ENCODE results near the gene HMGN1.

The HMGN1 gene

DNA sequence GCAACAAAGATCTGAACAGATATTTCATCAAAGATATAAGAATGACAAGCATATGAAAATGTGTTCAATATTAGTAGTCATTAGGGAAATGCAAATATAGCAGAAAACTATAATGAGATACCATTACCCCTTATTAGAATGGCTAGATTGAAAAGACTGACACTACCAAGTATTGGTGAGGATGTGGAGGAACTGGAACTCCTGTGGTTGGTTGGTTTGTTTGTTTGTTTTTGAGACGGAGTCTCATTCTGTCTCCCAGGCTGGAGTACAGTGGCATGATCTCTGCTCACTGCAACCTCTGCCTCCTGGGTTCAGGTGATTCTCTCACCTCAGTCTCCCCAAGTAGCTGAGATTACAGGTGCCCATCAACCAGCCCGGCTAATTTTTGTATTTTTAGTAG, 18.9 kb upstream of the HMGN1 start:
- DNase-seq (ENCODE audit: low read depth) = no peak

DNA sequence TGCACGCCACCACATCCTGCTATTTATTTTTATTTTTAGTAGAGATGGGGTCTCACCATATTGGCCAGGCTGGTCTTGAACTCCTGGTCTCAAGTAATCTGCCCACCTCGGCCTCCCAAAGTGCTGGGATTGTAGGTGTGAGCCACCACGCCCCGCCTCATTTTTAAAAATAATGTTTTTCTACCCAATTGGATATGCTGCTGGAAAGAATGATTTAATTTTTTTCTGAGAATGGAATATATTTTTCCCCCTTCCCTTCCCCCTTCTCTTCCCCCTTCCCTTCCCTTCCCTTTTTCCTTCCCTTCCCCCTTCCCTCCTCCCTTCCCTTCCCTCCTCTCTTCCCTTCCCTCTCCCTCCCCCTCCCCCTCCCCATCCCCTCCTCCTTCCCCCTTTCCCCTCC, 17.7 kb upstream of the HMGN1 start:
- no peak for DNase-seq (ENCODE audit: low read depth)

DNA sequence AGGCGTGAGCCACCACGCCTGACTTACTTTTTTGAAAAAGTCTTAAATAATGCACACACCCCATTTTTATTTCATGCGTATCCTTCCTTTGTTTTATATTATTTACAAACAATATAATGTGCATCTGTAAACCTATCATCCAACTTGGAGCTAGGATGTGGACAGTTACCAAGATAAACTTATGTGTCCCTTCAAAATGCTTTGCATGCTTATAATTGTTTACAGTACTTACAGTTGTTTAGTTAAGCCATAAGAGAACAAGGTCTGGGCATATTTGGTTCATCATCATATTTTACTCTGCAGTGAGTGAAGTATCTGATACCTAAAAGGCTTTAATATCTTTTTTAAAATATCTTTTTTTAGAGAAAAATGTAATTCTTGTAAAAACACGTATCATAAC, 16.1 kb upstream of the HMGN1 start:
- no peak for DNase-seq (ENCODE audit: low read depth)

DNA sequence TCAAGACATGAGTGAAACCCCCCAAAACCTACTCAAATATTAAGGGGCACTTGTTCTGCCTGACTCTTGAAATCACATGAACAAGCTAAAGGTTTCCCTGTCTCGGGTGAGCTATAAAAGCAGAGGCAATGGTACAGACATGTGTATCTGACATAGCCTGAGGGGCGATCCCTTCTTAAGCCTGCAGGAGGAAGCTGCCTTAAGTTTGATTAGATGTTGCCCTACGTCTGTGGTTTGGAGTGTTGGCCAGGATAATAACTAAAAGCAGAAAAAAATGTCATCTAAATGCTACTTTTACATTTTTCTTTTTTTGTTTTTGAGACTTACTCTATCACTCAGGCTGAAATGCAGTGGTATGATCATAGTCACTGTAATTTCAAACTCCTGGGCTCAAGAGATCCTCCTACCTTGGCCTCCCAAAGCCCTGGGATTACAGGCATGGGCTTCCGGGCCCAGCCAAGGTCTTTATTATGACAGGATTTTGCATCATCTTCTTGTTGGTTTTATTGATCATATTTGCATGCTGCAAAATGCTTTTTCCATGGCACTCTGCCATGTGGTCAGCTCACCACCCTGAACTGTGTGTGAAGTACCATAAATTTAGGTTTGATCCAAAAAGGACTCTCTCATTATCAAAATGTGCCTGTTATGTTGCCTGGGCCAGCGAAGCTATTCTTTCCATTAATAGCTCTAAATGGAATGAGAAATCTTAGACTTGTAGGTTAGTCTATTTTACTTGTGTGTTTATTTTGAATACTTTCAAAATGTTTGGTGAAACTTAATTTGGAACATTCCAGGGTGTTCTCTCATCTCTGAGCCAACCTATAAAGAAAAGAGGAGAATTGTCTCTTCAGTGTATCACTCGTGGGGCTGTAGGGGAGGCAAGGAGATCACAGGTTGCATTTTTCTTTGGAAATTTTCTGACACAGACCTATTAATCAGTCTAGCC, 15.0 kb upstream of the HMGN1 start:
- DNase-seq (ENCODE audit: low read depth) = no peak

DNA sequence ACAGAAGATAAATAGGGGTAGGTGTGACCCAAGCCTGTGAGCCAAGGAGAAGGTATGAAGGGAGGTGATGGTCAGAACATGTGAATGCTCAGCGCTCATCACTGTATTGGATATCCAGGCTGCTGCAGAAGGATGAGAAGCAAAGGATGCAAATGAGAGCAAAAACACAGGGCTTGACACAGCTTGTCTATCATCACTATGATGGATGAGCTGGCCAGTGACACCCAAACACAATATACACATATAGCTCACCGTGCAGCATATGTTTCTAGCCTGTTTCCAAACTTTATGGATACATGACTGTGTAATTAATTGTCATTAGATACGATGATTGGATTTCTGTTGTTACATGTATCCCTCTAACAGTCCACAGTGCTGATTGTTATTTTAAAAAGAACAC, 13.8 kb upstream of the HMGN1 start:
- DNase-seq (ENCODE audit: low read depth) = no peak

DNA sequence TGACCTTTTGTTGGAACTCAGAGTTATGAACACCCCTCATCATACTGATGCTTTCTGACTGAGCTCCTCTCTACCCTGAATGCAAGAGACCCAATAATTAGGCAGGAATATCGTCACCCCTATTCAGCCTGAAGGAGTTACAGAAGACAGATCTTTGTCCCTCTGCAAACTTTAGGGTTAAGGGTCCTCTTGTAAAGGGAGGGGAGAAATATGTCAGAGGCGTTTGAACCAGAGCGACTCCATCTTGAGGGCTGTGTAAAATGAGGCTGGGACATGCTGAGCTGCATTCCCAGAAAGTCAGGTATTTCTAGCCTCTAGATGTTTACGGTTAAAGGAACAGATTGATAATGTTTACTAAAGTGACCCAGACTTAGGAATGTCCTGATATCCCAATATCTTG, 10.5 kb upstream of the HMGN1 start:
- no peak for DNase-seq (ENCODE audit: low read depth)

DNA sequence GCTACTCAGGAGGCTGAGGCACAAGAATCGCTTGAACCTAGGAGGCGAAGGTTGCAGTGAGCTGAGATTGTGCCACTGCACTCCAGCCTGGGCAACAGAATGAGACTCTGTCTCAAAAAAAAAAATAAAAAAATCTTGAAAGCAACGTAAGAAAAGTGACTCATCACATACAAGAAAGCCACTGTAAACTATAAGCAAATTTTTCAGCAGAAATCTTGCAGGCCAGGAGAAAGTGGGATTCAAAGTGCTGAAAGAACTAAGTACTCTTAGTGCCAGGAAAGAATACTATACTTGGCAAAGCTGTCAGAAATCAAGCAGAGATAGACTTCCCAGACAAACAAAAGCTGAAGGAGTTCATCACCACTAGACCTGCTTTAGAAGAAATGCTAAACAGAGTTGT, 4.4 kb upstream of the HMGN1 start:
- no peak for DNase-seq (ENCODE audit: low read depth)

DNA sequence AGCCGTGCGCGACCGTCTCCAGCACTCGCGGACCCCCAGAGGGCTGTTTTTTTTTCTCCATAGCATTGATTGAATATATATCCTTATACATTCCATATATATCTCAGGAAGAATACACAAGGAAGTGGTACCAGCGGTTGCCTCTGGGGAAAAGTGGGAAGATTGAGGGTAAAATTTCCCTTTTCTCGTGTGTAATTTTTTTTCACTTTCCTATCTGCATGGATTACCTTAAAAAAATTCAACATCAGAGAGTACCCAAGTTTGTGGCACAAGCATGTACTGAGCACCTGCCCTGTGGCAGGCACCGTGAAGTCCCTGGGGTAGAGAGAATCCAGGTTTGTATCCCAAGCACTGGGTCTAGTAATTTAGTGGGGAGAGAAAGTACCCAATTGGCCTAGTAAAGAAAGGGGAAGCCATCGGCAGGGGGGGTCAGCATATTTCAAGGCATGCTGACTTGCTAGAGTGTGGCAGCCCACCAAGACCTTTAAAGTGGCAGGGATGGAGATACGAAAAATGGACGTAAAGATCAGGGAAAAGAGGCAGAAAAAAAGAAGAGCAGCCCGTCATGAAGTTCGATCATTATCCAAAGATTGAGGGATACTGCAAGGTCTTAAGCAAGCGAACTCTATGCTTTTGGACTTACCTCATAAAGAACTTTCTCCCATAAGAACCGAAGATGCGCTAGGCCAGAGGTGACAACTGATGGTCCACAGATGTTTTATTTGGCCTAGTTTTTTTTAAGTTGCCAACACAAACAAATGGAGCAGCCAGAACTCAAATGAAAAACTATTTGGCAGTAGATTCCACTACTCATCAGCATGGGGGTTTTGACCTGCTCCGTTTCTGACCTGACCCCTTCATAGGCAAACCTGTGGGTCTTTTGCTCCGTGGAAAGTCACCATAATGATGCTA, 1.5 kb upstream of the HMGN1 start:
- DNase-seq (ENCODE audit: low read depth) = no peak

DNA sequence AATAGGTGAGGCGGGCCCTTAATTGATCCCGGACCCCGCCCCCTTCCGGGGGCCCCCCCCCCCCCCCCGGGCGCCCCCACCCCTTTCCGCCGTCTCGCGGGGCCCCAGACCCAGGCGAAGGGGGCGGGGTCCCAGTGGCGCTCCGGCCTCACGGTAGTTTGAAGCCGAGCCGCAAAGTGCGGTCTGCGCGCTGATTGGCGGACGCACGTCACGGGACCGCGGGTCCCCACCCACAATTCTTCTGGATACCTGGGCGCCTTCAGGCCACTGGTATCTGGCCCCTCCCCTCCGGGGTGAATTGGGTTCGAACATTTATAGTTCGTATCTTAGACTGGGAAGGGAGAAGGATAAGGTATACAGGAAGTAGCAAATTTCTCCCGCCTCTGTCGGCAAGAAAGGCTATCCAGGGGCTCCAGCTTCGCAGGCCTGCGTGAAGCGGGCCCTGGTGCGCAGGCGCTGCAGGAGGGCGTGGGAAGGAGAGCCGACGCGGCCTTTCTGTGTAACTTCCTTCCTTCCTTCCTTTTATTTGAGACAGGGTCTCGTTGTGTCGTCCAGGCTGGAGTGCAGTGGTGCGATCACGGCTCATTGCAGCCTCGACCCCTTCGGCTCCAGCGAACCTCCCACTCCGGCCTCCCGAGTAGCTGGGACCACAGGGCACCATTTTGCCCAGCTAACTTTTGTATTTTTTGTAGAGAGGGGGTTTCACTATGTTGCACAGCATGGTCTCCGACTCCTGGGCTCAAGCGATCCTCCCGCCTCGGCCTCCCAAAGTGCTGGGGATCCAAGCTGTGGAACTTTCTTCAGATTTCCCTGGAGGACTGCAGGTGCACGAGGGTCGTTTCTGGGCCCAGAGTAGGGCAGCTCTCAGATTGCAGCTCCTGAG, 564 bp upstream of the HMGN1 start:
- DNase-seq (ENCODE audit: low read depth) = peak; percentile 92

DNA sequence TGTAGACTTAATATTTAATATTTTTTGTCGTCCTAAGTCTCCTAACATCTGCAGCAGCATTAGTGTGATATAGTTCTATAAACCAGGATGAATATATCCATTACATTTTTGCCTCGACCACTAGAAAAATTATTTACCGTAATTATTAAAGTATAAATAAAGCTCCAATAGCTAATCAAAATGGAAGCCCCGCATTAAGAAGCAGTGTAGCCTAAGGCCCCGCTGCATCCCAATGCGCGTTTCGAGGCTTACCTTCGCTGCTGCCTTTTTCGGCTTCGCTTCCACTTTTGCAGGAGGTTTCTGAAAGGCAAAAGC, 891 bp downstream of the HMGN1 start:
- no peak for DNase-seq (ENCODE audit: low read depth)

DNA sequence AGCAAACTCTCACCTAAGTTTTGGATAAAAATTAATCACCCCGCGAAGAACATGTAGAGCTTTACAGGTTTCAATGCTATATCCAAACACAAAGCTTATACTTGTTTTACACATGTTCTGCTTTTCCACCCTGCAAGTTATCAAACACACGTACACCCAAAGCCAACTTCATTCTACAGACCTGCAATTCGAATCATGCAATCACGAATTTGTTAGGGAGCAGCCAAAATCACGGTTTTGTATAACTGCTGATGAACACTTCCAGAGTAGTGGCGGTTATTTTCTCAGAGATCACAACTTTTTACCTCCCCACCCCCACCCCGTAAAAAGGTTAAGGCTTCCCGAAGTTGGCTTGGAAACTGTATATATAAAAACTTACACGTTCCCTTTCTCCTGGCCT, 1.4 kb downstream of the HMGN1 start:
- DNase-seq (ENCODE audit: low read depth) = no peak

DNA sequence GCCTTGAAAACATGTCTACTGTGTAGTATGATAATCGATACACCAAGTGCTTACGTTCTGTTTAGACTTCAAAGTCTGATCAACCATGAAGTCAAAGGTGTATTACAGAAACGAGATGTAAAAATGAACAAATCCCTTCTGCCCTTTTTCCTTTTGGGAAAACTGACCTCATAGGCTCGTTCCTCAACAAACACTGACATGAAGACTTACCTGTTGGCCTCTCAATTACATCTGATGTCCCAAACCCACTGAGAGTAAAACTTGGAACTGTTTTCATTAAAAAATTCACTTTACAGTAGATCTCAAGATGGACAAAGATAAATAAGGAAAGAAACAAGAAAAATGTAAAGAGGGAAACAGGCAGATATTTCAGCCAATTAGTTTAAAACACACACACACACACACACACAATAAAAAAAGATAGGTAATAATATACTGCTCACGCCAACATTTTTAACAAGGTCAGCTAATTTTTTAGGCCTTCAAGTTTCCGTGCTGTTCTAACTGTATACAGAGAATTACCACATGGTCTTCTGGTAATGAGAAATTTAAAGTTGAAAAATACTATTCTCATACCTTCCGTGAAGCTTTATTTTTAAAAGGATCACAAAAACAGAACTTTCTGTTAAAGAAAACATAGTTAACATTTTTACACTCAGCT, 2.1 kb downstream of the HMGN1 start:
- no peak for DNase-seq (ENCODE audit: low read depth)

DNA sequence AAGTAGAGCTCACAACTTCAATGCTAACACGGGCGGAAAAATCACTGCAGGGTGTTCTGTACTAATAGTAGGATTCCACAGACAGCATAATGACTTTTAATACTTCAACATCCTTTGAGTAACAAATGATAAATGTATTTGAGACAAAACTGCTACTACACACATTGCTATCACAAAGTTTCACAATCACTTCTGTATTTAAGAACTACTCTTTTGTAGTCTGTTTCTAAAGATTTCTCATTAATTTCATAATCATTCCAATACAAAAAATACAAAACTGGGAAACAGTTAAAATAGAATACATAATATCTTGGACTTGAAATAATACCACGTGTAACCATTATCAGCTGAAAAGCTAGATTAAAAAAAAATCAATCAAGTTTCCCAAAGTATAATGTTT, 2.7 kb downstream of the HMGN1 start:
- DNase-seq (ENCODE audit: low read depth) = no peak

DNA sequence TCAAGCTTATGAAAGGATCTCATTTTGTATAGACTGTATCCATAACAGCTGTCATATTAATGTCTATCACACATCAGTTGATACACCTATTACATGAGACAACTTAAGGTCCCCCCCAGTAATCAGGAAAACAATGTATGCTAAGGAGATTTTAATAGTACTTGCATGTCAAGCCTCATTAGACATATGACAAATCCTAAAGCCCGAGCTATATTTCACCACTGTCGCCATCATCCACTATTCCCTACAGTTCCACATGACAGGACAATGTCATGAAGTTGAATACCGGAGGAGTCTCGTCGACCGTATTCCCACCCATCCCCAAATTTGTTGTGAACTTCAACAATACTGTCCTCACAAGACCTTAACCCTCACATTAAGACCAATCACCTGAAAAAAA, 3.4 kb downstream of the HMGN1 start:
- no peak for DNase-seq (ENCODE audit: low read depth)

DNA sequence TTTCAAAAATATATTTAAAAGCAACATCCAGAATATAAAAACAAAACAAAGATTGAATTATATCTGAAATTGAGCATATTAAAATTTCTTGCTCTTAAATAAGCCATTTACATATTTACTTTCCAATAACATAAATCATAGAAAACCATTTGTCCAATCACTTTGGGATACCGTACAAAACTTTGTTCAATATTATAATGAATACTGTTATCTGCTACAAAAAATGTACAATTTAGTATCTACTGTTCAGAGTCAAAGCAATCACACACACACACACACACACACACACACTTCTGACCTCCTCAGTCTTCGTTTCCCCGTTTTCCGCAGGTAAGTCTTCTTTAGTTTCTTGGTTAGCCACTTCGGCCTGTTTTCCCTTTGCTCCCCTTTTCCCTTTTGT, 4.0 kb downstream of the HMGN1 start:
- no peak for DNase-seq (ENCODE audit: low read depth)

DNA sequence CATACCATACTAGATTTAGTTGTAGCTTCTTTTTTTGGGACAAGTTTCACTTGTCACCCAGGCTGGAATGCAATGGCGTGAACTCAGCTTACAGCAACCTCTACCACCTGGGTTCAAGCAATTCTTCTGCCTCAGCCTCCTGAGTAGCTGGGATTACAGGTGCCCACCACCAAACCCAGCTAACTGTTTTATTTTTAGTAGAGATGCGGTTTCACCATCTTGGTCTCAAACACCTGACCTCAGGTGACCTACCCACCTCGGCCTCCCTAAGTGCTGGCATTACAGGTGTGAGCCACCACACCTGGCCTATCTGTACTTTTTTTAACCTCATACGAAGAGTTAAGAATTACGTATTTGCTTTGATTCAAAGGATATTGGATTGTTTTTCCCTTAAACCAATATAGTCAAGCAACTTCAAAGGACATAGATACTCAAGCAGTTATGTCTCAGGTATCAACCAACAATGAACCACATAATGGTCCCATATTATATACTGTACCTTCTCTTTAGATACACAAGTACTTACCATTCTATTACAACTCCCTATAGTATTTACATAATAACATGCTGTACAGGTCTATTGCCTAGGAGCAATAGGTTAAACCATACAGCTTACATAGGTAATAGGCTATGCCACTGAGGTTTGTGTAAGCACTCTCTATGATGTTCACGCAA, 7.5 kb downstream of the HMGN1 start:
- DNase-seq (ENCODE audit: low read depth) = no peak

DNA sequence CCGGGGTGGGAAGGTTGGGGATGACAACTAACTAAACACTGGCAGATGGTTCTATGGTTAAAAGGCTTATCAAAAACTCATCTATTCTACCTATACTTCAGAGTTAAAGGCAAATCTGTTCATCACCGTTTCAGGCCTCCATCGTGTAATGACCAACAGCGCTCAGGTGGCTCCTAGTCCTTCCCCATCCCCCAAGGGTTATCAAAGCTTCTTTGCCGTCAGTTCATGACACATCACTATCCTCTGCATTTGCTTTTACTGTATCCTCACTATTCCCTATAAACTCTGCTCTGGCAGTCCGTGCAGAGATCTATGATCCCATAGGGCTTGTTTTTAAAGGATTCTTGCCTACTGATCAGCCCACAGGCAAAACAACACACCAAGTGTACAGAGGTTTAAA, 8.2 kb downstream of the HMGN1 start:
- no peak for DNase-seq (ENCODE audit: low read depth)

DNA sequence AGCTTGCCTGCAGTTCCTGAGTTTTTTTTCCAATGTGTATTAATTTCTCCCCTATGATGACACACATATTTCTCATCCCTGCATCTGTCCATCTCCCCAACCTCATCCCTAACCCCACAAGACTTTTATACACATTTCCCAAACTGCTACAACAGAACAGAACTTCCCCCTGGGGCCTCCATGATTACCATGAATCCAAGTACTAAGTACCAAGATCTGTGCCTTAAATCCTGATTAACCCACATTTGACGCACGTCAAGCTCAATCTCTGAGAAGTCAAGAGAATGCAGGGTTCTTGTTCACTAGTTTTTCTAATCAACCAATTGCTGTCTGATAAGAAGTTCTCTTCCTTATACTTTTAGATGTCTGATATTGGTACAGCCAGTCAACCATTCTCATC, 9.7 kb downstream of the HMGN1 start:
- no peak for DNase-seq (ENCODE audit: low read depth)

DNA sequence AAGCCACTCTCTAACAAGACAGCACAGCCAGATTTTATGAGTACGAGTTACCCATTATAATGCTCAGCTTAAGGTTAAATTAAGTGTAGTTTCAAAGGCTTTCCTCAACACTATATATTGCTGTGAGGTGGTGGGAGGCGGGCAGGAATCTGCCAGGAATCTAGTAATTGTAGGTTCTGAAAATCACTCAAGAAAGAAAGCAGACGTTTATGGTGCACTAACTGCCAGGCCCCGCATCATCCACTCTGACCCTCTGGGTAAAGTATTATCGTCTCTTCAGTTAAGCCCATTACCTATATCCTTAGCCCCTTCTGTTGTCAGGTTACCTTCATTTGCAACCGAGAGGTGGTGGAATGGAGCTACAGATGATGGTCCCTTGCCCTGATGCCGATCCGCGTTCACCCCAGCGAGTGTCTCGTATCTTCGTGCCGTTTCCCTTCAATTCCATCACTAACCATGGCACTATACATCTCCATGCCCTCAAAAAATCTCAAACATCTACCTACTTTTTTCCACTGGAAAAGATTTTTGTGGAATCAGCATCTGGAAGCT, 12.4 kb downstream of the HMGN1 start:
- no peak for DNase-seq (ENCODE audit: low read depth)

DNA sequence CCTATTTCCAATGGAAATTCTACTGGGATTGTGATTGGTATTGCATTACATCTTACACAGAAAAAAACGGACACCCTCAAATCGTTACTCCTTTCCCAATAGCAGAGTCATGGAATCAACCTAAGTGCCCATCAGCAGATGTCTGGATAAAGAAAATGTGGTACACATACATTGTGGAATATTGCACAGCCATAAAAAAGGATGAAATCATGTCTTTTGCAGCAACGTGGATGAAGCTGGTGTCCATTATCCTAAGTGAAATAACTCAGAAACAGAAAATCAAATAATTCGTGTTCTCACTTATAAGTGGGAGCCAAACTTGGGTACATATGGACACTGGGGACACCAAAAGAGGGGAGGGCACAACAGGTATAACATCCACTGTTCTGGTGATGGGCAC, 14.3 kb downstream of the HMGN1 start:
- DNase-seq (ENCODE audit: low read depth) = no peak

DNA sequence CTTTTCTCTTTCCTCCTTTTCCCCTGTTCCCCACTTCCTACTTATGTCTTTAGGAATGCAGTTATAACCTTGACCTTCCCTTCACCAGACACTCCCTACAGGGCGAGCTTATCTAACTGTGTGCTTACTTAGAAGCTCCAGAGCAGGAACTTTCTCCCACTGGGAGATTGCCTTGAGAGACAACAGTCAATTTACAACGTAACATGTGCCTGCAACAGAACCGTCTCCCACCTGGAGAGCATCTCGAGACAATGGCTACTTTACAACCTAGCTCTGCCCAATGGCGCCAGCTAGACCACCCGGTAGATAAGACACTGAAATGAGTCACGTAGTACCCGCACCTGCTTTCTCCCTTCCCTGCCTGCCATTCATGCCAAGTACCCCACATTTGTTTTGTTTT, 16.7 kb downstream of the HMGN1 start:
- no peak for DNase-seq (ENCODE audit: low read depth)

Measured in stimulated activated CD8-positive, alpha-beta memory T cell treated with anti-CD3 and anti-CD28 coated beads, Interleukin-15, amount 100 ng/mL, for 1 hour (primary cell).